ENCODE measurements around the gene SNAPC3.
A peak's percentile ranks its signal among the peaks of the same experiment; 100 is the strongest.

Gene SNAPC3

DNA sequence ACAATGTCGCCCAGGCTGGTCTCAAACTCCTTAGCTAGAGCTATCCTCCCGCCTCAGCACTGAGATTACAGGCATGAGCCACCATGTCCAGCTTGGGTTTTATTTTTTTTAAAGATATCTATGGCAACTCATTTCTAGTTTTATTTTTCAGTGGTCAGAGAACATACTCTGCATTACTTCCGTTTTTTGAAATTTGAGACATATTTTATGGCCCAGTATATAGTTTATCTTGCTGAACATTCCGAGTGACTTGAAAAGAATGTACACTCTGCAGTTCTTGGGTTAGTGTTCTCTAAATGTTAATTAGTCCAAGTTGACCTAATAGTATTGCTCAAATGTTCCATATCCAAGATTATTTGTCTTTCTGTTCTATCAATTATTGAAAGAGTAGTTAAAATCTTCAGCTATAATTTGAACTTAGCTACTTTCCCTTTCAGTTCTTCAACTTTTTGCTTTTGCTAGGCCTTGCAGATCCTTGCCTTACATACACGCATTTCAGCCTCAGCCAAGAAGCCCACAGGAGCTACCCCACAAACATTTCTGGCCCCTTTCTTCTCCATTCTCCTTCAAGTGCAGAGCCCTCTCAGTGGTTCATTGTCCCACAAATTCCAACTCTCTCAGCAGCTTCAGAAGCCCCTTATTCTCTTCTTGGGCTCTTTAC, 22.3 kb upstream of the SNAPC3 start:
- H3K36me3 Mint-ChIP-seq (ENCODE audit: low read depth), result peaks cover 11% of the 10 kb centered on the region
- H3K4me3 Mint-ChIP-seq, result no peak overlapping the region
- peak overlapping the region; percentile 2 for H3K27ac Mint-ChIP-seq
- H3K9me3 Mint-ChIP-seq, result peaks cover 35% of the 10 kb centered on the region
- no peak for DNase-seq
- no peaks in the 10 kb centered on the region for H3K4me1 Mint-ChIP-seq
- H3K27me3 Mint-ChIP-seq (ENCODE audit: low read depth, poor library complexity), result no peaks in the 10 kb centered on the region
- TF ChIP-seq, protein P1, sequence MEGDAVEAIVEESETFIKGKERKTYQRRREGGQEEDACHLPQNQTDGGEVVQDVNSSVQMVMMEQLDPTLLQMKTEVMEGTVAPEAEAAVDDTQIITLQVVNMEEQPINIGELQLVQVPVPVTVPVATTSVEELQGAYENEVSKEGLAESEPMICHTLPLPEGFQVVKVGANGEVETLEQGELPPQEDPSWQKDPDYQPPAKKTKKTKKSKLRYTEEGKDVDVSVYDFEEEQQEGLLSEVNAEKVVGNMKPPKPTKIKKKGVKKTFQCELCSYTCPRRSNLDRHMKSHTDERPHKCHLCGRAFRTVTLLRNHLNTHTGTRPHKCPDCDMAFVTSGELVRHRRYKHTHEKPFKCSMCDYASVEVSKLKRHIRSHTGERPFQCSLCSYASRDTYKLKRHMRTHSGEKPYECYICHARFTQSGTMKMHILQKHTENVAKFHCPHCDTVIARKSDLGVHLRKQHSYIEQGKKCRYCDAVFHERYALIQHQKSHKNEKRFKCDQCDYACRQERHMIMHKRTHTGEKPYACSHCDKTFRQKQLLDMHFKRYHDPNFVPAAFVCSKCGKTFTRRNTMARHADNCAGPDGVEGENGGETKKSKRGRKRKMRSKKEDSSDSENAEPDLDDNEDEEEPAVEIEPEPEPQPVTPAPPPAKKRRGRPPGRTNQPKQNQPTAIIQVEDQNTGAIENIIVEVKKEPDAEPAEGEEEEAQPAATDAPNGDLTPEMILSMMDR (IDR thresholded peaks at IDR 0.05), result no peak

DNA sequence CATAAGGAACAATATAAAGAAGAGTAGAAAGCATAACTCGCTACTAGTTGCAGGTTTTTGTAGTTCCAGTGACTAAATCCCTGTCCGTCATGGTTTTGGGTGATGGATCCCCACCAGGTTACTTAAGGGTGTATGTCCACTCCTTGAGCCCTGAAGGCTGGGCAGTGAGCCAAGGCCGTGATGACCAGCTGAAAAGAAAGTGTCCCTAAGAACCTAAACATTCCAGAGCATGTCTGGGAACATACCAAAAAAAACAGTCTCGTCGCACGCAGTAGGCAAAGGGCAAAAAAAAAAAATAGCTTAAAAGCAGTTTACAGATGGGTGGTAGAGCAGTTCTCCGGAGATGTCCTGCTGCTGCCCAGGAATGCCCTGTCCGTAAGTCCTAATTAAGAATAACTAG, 21.4 kb upstream of the SNAPC3 start:
- H3K4me1 Mint-ChIP-seq, result no peaks in the 10 kb centered on the region
- H3K9me3 Mint-ChIP-seq, result peaks cover 38% of the 10 kb centered on the region
- no peaks in the 10 kb centered on the region for H3K27me3 Mint-ChIP-seq (ENCODE audit: low read depth, poor library complexity)
- TF ChIP-seq, protein P1 (IDR thresholded peaks at IDR 0.05), result no peak
- H3K27ac Mint-ChIP-seq, result no peak overlapping the region
- no peak overlapping the region for H3K4me3 Mint-ChIP-seq
- peaks cover 14% of the 10 kb centered on the region for H3K36me3 Mint-ChIP-seq (ENCODE audit: low read depth)
- DNase-seq, result no peak

DNA sequence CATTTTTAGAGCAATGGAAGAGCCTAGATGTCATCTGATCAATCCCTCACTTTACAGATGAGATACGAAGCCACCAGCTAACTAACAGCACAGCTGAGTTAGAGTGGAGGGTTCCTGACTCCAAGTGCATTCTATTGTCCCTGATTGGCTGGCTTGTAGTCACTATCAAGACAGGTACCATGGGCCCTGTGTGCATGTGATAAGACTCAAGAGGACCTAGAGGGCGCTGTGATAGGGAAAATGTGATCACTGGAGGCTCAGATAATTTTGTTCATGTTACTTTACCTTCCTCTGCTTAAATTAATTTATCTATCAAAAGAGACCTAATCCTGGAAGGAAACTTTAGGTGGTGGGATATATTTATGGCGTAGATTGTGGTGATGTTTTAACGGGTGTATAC, 19.5 kb upstream of the SNAPC3 start:
- no peak overlapping the region for H3K27ac Mint-ChIP-seq
- peaks cover 14% of the 10 kb centered on the region for H3K36me3 Mint-ChIP-seq (ENCODE audit: low read depth)
- H3K4me1 Mint-ChIP-seq, result no peaks in the 10 kb centered on the region
- TF ChIP-seq, protein P1 (IDR thresholded peaks at IDR 0.05), result no peak
- DNase-seq, result no peak
- peaks cover 38% of the 10 kb centered on the region for H3K9me3 Mint-ChIP-seq
- H3K4me3 Mint-ChIP-seq, result no peak overlapping the region
- no peaks in the 10 kb centered on the region for H3K27me3 Mint-ChIP-seq (ENCODE audit: low read depth, poor library complexity)

DNA sequence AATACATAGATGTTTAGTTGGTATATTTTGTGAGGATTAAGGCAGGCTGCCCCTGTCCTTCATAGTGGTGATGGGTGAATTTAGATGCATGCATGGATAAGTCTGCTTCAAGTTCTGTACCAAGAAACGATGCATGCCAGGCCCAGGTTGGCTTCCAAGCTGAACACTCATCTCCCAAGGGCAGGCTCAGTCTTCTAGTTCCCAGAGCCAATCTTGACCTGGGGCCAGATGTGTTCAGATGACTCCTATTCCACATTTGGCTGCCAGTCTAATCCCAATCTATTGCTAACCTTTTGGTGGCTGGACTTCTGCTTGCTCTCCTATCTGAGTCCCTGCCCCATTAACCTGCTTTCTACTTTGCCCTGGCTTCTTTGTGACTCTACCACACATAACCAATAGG, 18.5 kb upstream of the SNAPC3 start:
- Mint-ChIP-seq H3K36me3 (ENCODE audit: low read depth) (peaks cover 12% of the 10 kb centered on the region), H3K27ac (no peak overlapping the region), H3K9me3 (peaks cover 37% of the 10 kb centered on the region), H3K4me3 (no peak overlapping the region), H3K4me1 (no peaks in the 10 kb centered on the region), H3K27me3 (ENCODE audit: low read depth, poor library complexity) (no peaks in the 10 kb centered on the region)
- TF ChIP-seq, protein P1 (IDR thresholded peaks at IDR 0.05), result no peak
- DNase-seq, result no peak

DNA sequence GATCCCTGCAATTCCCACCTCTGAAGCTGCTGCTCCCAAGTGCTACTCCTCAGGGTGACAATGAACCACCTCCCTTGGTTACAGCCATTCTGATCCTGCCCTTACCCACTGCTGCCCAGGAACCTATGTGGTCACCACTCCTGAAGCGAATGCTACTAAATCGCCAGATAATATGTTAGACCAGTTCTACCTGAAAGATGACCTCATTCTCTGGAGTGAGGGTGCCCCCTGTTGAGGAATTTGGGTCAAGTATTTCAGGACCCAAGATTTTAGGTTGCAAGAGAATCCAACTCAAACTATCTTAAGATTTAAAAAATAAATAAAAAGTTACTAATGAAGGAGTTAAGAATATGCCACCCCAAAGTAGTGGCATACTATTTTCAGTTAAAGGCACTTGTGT, 5.8 kb upstream of the SNAPC3 start:
- Mint-ChIP-seq H3K9me3 (peaks cover 14% of the 10 kb centered on the region), H3K27me3 (ENCODE audit: low read depth, poor library complexity) (peaks cover 3% of the 10 kb centered on the region), H3K36me3 (ENCODE audit: low read depth) (no peaks in the 10 kb centered on the region), H3K4me1 (peaks cover 11% of the 10 kb centered on the region), H3K4me3 (no peak overlapping the region), H3K27ac (no peak overlapping the region)
- peak; percentile 28 for DNase-seq
- TF ChIP-seq, protein P1 (IDR thresholded peaks at IDR 0.05), result peak; percentile 14

DNA sequence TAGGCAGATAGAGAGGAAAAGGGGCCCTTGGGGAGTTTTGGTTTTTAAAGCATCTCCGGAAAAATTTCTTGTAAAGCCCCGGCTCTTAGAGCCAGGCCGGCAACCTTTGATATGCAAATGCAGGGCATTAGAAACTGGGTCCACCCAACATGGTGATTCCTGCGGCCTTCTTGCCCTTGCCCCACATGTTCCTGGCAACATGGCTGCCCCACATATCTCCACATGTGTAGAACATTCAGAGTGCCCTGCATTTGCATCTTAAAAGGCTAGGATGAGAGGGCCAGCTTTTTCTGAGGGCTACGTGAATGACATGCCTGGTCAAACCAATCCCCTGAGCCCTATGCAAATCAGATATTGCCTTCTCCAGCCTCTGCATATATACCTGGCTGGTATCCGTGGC, 5.0 kb upstream of the SNAPC3 start:
- no peak for DNase-seq
- no peaks in the 10 kb centered on the region for H3K36me3 Mint-ChIP-seq (ENCODE audit: low read depth)
- peaks cover 7% of the 10 kb centered on the region for H3K9me3 Mint-ChIP-seq
- H3K4me1 Mint-ChIP-seq, result peaks cover 16% of the 10 kb centered on the region
- no peak overlapping the region for H3K4me3 Mint-ChIP-seq
- TF ChIP-seq, protein P1 (IDR thresholded peaks at IDR 0.05), result no peak
- peaks cover 3% of the 10 kb centered on the region for H3K27me3 Mint-ChIP-seq (ENCODE audit: low read depth, poor library complexity)
- no peak overlapping the region for H3K27ac Mint-ChIP-seq

Measured in nephron progenitor cell (in vitro differentiated cells).